HG03095 (cell line): ENCODE data around the gene ZHX3.
"Not testable (repeated sequence)": the region's sequence is repeated elsewhere in the genome, so short reads cannot be mapped to it uniquely, and the experiment has no call there.

ENCODE experiments used
- ATAC-seq: cut with Tn5 transposase; IDR thresholded peaks from one replicate; pipeline ENCODE4 v1.9.1; 2021; ENCODE audit warnings: moderate library complexity; ENCODE audit not compliant: unreplicated experiment

The ZHX3 gene

DNA sequence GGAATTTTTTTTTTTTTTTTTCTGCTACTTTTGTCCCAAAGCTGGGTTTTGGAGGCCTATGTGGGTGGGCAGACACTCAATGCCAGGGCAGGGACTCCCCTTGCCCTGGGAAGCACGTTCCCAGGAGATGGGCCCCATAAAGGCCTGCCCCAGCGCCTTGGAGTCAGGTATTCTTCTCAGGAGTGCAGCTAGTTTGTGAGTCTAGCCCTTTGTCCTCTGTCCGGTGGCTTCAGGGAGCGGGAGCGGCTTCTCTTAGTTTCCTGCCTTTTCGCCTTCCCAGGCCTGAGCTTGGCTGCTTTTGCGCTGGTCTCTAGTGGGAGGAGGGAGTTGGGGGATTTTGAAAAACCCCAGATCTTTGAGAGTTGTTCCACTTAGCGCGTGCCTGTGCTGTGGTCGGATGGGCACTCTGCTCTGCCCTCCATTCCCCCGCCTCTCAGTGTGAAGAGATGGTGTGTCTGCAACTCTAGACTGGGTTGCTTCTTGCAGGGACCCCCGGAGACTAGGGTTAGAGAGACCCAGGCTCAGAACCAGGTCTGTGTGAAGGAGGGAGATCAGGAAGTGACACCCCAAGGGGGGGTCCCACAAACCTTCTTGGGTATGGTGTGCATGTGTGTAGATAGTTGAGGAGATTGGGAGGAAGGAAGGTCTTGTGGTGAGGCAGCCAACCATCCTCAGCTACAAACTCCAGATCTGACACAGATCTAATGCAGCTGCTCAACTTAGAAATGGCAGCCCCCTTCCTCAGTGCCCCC lies 178.9 kb downstream of the ZHX3 start:
- no peak for ATAC-seq

DNA sequence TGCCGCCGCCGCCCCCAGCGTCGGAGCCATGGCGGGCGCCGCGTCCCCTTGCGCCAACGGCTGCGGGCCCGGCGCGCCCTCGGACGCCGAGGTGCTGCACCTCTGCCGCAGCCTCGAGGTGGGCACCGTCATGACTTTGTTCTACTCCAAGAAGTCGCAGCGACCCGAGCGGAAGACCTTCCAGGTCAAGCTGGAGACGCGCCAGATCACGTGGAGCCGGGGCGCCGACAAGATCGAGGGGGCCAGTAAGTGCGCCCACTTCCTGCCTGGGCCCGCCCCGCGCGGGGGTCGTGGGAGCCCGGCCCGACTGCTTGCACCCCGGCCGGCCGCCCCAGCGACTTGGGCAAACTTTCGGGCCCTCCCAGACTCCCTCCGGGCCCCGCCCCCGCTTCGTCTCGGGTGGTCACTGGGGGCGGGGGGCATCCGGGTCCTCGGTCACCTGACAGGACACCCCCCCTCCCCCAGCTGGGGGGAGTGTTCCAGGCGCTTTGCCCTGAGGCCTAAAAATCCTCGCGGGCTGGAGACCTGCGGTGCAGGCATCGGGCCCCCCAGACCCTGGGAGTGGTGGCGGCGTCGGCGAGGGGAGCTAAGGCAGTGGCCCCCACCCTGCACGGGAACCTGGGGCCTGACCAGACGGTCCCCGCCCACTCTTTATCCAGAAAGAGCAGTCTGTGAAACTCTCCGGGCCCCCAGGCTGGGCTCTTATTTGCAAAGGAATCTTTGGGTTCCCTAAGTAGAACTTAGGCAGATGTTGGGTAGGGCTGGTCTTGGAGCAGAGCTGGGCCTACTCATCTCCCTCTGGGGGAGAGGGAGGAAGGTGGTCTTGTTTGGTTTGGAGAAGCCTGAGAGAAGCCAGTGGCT lies 179.7 kb downstream of the ZHX3 start:
- peak; percentile 5 for ATAC-seq

DNA sequence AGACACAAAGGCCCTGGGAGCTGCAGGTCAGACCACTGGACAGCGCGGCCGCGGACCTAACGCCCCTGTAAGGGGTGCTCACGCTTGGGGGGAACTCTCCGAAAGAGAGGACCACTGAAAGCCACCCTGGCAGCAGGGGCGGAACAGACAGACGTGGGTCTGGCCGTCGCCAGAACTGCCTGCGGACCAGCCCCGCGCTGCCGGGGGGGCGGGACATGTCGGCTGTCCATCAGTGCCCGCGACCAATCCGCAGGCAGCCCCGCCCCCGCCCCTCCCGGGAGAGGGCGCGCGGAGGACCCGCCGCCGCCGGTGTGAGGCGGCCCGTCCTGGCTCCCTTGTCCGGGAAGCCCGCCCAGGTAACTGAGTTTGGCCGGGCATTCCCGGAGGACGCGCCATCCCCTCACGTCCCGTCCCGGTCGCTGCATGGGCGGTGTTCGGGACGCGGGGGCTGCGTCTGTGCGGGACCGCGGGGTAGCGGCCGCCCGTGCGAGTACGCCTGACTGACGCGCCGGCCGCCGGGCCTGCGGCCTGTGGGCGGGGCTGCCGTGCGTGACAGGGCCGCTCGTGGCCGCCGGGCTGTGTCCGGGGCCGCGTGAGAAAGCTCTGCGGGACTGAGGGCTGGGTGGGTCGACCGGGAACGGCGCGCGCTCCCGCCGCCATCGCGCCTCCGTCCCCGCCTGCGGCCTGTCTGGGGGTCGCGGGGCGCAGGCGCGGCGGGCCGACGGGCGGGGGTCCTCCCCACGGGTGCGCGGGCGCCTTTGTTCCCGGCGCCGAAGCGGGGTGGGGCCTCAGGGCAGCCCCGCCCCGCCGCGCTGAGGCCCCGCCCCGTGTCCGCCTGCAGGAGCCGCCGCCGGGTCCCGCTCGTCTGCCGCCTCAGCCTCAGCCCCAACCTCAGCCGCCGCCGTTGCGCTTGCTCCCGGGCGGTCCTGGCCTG lies 180.6 kb downstream of the ZHX3 start, which contains the start of gene PLCG1:
Gene PLCG1, plus strand, starts transcription at position 864 of the 934 bp plus-strand sequence. CDS start 99 bp downstream, outside the sequence.
- peak; percentile 51 for ATAC-seq

DNA sequence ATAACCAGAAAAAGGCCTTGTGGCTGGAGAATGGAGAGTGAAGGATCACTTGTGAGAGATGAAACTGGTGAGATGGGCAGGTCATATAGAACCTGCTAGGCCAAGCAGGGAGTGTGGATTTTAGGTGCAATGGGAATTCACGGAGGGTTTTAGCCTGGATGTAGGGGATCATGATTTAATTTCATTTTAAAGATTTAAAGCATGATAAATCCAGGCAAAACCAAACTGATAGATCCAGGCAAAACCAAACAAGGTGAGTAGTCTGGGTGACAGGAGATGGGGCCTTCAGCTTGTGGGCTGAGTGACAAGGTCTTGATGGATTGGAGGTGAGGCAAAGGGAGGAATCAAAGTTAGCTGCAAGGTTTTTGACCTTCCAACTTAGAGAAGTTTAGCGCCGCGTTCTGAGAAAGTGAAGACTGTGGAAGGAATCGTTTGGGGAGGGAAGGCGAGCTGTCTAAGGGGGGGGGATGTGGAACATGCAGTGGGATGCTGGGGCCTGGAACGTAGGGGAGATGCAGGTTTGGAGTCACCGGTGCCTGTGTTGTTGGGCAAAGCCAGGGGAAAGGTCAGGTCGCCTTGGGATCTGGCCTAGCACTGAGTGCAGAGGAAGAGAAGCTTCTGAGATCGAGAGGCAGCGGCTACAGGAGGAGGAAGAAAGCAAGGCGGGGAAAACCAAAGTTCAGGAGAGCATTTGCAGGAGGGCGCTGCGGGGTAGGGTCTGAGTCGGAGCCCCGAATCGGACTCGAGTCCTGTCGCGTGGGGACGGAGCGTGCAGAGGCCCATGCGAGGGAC lies 181.4 kb downstream of the ZHX3 start:
- ATAC-seq = no peak

DNA sequence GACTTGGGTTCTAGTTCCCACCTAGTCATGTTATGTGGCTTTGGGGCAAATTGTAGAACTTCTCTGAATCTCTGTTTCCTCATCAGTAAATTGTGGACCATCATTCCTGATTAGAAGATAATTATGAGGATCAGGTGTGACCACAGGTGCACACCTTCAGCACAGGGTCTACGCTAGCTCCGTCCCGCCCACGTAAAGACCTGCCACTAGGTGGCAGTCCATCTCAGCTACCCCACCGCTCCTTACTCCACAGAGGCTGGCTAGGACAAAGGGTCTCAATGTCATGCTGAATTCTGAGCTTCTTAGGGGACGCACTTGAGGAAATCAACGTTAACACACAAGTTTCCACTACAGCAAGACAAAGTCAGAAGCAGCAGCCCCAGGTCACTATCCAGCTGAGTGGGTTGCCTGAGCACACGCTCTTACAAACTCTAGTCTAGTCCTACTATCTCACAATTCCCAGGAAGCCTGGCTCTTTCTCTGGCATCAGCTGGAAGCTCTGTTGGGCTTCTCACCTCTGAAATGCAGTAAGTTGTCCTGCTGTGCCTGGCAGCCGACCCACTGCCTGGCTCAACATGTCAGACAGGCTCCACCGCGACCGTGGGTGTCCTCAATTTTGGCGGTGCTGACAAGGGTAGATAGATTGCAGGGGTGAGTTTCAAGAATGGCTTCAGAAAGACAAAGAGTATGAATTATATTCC lies 182.2 kb downstream of the ZHX3 start:
- no peak for ATAC-seq

DNA sequence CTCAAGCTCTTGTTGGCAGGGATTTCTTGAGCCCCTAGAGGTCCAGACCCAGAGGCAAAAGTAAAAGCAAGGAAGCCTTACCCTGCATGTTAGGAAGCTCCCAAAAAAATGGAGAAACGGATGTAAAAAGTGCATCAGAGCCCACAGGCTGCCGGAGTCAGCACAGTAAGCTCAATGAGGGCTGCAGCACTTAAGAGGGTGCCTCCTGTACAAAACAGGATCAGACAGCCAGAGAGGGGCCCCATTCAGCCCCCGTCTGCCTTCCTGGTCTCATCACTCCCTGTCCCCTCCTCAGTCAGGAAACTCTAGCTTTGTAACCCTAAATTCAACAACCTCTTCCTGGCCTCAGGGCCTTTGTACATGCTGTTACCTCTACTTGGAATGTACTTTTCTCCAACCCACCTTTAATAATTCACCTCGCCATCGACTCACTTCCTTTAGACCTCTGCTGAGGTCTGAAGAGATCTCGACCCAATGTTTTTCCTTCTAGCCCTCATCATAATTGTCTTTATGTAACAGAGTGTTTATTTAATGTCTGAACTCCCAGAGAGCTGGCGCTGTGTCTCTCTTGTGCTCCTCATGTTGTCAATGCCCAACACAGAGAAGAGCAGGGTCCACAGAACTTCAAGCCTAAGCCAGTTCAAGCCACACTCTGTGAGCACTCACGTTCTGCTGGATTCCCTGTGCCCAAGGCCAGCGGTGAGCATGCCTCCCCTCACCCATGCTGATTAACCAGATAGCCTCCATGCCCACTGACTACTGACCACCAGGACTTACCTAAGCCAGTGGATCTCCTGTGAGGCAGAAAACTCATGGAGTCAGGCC lies 183.0 kb downstream of the ZHX3 start:
- no peak for ATAC-seq

DNA sequence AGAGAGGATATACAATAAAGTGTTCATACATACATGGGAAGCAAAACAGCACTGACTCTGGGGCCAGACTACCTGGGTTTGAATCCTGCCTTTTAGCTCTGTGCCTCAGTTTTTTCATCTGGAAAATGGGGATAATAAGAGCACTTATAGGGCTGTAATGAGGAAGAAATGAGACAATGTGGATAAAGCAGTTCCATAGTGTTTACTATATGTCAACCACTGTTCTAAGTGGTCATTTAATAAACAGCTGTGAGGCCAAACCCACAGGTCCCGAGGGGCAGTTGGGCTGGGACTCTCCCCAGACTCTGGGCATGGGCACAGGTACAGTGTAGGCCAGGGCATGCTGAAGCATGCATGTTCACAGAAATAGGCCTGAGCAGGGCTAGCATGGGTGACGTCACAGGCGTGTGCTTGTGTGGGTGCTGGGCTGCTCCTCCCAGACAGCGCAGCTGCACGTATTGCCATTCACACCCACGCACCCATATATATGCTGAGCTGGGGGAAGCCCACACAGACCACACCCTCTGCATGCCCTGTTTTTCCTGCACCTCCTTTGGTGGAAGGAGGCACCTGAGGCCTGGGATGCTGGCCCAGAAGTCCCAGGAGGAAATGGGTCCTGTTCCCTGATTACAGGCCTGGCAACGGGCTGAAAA lies 183.7 kb downstream of the ZHX3 start:
- peak; percentile 40 for ATAC-seq

DNA sequence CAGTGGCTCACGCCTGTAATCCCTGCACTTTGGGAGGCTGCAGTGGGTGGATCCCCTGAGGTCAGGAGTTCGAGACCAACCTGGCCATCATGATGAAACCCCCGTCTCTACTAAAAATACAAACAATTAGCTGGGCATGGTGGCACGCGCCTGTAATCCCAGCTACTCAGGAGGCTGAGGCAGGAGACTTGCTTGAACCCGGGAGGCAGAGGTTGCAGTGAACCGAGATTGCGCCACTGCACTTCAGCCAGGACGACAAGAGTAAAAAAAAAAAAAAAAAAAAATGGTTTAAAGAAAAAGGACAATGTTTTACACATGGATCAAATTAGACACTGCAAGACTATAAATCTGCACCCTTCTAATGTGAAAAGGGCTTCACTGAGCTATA lies 185.1 kb downstream of the ZHX3 start:
- not testable (repeated sequence) for ATAC-seq

DNA sequence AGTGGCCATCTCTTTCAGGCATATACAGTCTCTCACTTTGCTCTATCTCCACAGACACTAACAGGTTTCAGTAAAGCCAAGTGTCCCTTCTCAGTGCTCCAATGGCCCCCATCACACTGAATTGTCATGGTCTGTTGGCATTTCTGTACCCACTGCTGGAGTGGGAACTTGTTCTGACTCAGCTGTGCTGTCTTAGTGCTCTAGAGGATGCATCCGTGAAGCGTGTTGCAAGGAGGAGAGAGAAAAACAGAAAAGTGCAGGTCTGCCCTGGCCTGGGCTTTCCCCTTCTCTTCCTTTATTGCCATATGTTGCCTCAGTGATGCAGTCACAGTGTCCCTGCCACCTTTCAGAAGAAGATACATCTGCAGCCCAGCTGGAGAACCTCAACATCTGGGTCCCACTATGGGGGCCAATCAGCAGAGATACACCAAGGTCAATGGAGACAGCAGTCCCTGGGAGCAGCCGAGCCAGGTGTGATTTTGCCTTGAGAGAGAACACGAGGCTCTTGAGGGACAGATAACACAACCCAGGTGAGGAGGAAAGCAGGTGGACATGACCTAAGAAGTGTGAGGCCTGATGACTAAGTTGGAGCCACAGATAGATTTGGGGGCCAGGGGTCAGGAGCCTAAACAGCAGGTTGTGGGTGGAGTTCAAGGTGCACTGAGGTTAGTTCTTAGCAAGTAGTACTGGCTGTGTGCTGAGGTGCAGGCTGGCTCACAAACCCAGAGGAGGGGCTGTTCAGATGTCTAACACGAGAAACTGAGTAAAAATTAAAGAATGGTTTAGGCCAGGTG lies 185.7 kb downstream of the ZHX3 start:
- ATAC-seq = no peak
